IPS DF 6.9 (cell line): ENCODE results near the gene DDX23.
"Not testable (repeated sequence)": the region's sequence is repeated elsewhere in the genome, so short reads cannot be mapped to it uniquely, and the experiment has no call there.

Experiments
- DNase-seq: peaks from one replicate; pipeline ENCODE4 v3.0.0-alpha.2; 2013; ENCODE audit warnings: low read depth, low spot score
- H3K27ac ChIP-seq: one replicate; pipeline ENCODE4 v1.5.1; 2013; ENCODE audit warnings: low read length, control low read depth
- H3K27me3 ChIP-seq: 2 replicates; pipeline ENCODE4 v1.6.1; 2013; ENCODE audit warnings: mild to moderate bottlenecking, low read length; ENCODE audit not compliant: control insufficient read depth, insufficient read depth
- H3K36me3 ChIP-seq: 2 replicates; pipeline ENCODE4 v1.6.1; 2013; ENCODE audit warnings: low read length; ENCODE audit not compliant: control insufficient read depth, insufficient read depth
- H3K4me1 ChIP-seq: 2 replicates; pipeline ENCODE4 v1.6.1; 2013; ENCODE audit warnings: low read length; ENCODE audit not compliant: control insufficient read depth, insufficient read depth
- H3K4me3 ChIP-seq: 2 replicates; pipeline ENCODE4 v1.5.1; 2013; ENCODE audit warnings: mild to moderate bottlenecking, low read length
- H3K9me3 ChIP-seq: 2 replicates; pipeline ENCODE4 v1.6.1; 2013; ENCODE audit warnings: low read length, inconsistent platforms; ENCODE audit not compliant: control insufficient read depth, insufficient read depth
- WGBS: extraction: QIAGEN DNeasy Blood & Tissue Kit; methylation state at CpG from one replicate; pipeline ENCODE4 v1.1.7; 2013; ENCODE audit warnings: mixed read lengths, missing lambda C conversion rate; ENCODE audit not compliant: insufficient read length, insufficient coverage; 5-methylcytosine and 5-hydroxymethylcytosine counted together

Gene DDX23

DNA sequence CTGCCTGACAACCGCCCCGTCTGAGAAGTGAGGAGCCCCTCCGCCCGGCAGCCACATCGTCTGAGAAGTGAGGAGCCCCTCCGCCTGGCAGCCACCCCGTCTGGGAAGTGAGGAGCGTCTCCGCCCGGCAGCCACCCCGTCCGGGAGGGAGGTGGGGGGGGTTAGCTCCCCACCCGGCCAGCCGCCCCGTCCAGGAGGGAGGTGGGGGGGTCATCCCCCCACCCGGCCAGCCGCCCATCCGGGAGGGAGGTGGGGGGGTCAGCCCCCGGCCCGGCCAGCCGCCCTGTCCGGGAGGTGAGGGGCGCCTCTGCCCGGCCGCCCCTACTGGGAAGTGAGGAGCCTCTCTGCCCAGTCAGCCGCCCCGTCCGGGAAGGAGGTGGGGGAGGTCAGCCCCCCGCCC, 9.9 kb downstream of the DDX23 start:
- no CpG with 5 or more reads among the region's 29 CpGs for WGBS
- H3K4me3 ChIP-seq, H3K4me1 ChIP-seq, DNase-seq, H3K9me3 ChIP-seq, H3K27ac ChIP-seq, H3K27me3 ChIP-seq: not testable (repeated sequence)
- H3K36me3 ChIP-seq = peaks cover 39% of the 10 kb centered on the region

DNA sequence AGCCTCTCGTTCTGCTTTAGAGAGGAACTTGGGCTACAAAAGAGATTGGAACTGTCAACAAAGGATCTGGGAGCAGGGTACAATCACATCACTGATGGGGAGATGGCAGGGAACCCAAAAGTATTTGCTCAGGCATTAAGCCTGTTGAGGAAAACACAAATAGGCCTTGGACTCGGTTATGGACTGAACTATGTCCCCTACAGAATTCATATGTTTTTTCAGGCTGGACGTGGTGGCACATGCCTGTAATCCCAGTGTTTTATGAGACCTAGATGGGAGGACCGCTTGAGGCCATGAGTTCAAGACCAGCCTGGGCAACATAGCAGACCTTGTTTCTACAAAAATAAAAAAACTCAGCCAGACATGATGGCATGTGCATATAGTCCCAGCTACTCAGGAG, 13.9 kb downstream of the DDX23 start:
- no peak for DNase-seq
- no peak overlapping the region for H3K27ac ChIP-seq
- no peaks in the 10 kb centered on the region for H3K4me1 ChIP-seq
- peaks cover 44% of the 10 kb centered on the region for H3K36me3 ChIP-seq
- H3K27me3 ChIP-seq = no peaks in the 10 kb centered on the region
- no CpG with 5 or more reads among the region's 4 CpGs for WGBS
- H3K4me3 ChIP-seq = no peak overlapping the region
- H3K9me3 ChIP-seq = no peaks in the 10 kb centered on the region

DNA sequence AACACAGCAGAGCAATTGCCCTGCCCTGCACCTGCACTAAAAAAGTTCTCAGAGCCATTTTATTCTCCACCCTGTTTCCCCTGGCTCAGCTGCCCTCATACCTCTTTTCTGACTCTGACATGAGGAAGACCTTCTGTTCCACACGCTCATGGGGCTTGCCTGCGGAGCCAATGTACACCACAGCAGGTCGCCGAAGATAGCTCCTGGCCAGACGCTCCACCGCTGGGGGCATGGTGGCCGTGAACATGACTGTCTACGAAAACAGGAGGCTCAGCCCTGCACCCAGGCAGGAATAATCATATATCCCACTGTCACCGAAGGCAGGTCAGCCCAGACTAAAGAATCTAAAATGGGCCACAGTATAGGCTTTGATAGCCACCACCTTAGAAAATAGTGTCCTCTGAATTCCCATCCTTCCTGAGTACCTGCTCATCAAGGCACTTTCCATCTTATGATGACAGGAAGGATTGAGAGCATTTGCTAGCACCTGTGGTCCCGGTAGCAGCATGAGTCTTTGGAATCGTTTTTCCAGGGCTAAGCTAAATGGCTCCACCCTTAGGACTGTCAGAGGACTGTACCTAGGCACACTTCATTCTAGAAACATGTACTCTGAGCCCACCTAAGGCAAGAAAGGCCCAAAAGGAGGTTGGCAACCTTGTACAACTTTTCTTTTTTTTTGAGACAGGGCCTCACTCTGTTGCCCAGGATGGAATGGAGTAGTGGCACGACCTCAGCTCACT, 19.5 kb downstream of the DDX23 start:
- H3K9me3 ChIP-seq = no peaks in the 10 kb centered on the region
- H3K27ac ChIP-seq = no peak overlapping the region
- DNase-seq = no peak
- no peak overlapping the region for H3K4me3 ChIP-seq
- no peaks in the 10 kb centered on the region for H3K27me3 ChIP-seq
- H3K4me1 ChIP-seq = no peaks in the 10 kb centered on the region
- no CpG with 5 or more reads among the region's 12 CpGs for WGBS
- H3K36me3 ChIP-seq = peaks cover 57% of the 10 kb centered on the region

DNA sequence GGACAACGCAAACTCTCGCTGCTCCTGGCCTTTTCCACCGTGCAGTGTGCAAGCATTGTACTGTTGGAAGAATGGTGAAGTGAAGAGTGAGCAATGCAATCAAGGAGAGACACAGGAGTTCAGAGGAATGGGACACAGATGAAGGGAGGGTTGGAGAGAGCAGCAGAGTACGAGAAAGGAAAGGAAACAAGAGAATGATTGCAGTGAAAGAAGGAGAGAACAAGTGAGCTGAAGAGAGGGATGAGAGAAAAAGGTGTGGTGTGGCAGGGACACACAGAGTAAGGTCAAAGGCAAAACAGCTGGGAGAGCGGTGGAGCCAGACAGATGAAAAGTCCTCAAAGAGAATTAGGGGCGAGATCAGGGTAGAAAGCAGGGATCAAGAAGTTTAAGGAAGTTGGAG, 20.7 kb downstream of the DDX23 start:
- Histone ChIP-seq H3K9me3 (no peaks in the 10 kb centered on the region), H3K4me1 (no peaks in the 10 kb centered on the region), H3K27ac (no peak overlapping the region), H3K36me3 (peaks cover 56% of the 10 kb centered on the region), H3K27me3 (no peaks in the 10 kb centered on the region), H3K4me3 (no peak overlapping the region)
- no peak for DNase-seq
- no CpG with 5 or more reads among the region's 6 CpGs for WGBS

DNA sequence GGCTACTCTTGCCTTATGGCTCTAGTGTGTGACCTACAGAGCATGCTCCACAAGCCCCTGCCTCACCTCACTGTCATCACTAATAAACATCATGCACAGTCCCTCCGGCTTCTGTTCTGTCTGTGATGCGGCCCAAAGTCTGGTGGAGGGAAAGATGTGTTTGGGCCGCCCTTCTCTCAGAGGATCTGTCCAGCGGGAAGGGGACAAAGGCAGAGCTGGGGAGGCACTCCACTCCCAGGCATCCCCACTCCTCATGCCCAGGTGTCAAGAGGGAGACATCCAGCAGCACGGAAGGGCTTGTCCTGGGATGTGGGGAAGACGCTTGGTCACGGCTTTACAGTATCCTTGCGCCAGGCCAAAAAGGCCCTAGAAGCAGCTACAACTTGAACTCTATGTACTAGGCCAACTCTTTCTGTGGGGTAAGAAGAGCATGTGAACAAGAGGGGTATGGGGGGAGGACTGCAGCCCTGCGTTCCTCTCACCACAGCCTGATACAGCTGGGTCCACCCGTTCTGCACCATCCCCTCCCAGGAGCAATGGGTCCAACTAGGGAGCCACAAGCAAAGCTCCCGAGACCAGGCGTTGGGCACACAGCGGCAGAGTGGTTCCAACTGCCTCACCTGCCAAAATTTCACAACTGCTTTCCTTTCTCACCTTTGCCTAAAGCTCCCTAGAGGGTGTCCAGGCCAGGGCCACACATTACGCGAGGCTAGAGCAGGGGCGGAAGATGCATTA, 23.0 kb downstream of the DDX23 start:
- Histone ChIP-seq H3K27ac (no peak overlapping the region), H3K36me3 (peaks cover 49% of the 10 kb centered on the region)
- WGBS = no CpG with 5 or more reads among the region's 16 CpGs

DNA sequence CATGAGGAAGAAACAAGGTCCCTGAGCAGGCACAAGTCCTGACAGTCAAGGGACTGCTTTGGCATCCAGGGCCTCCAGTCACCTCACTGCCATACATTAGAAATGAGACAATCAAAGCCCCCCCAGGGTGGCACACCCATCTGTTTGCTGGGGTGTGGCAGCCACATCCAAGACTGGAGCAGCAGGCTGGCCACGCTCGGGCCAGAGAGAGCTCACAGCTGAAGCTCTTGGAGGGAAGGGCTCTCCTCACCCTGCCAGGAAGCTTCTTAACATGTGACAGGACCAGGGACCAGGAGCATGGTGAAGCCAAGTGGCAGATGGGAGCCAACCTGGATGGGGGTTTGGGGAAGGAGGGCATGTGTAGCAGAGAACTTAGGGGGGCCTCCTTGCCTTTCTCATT, 23.7 kb downstream of the DDX23 start:
- Histone ChIP-seq H3K9me3 (no peaks in the 10 kb centered on the region), H3K27ac (no peak overlapping the region), H3K36me3 (peaks cover 47% of the 10 kb centered on the region), H3K27me3 (no peaks in the 10 kb centered on the region), H3K4me3 (no peak overlapping the region), H3K4me1 (peaks cover 1% of the 10 kb centered on the region; the same call in 1 of the 2 replicates)
- no peak for DNase-seq
- no CpG with 5 or more reads among the region's 2 CpGs for WGBS

More for the DNA sequence above, 23.0 kb downstream of the DDX23 start:
- H3K4me1 ChIP-seq = peaks cover 1% of the 10 kb centered on the region; the same call in 1 of the 2 replicates
- no peak for DNase-seq
- H3K9me3 ChIP-seq = no peaks in the 10 kb centered on the region
- no peaks in the 10 kb centered on the region for H3K27me3 ChIP-seq
- no peak overlapping the region for H3K4me3 ChIP-seq

DNA sequence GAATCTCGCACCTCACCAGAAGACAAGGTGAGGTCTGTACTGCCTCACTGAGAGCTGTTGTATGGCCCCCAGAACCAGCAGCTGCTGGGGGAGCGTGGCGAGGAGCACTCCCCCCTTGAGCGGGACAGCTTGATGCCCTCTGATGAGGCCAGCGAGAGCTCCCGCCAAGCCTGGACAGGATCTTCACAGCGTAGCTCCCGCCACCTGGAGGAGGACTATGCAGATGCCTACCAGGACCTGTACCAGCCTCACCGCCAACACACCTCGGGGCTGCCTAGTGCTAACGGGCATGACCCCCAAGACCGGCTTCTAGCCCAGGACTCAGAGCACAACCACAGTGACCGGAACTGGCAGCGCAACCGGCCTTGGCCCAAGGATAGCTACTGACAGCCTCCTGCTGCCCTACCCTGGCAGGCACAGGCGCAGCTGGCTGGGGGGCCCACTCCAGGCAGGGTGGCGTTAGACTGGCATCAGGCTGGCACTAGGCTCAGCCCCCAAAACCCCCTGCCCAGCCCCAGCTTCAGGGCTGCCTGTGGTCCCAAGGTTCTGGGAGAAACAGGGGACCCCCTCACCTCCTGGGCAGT, 24.4 kb downstream of the DDX23 start:
- peaks cover 1% of the 10 kb centered on the region; the same call in 1 of the 2 replicates for H3K4me1 ChIP-seq

DNA sequence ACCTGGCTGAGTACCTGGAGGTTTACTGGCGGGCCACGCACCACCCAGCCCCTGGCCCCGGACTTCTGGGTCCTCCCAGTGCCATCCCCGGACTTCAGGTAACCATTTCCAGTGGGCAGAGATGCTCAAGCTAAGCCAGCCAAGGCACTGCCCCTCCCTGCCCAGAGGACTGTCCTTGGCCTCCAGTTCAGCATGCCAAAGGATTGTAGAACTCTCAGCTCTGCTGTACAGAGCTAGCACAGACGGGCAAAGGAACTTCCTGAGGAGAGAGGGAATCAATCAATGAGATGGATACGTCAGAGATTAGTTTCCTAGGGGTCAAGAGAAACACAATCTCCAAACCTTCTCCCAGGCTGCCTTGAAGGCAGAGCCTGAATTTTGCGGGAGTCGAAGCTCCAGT, 24.9 kb downstream of the DDX23 start:
- Histone ChIP-seq H3K4me1 (peaks cover 1% of the 10 kb centered on the region; the same call in 1 of the 2 replicates), H3K4me3 (no peak overlapping the region), H3K9me3 (no peaks in the 10 kb centered on the region), H3K27ac (no peak overlapping the region), H3K36me3 (peaks cover 35% of the 10 kb centered on the region), H3K27me3 (no peaks in the 10 kb centered on the region)
- no CpG with 5 or more reads among the region's 8 CpGs for WGBS
- DNase-seq = no peak

More for the DNA sequence above, 24.4 kb downstream of the DDX23 start:
- DNase-seq = no peak
- no peak overlapping the region for H3K4me3 ChIP-seq
- peaks cover 41% of the 10 kb centered on the region for H3K36me3 ChIP-seq
- no peaks in the 10 kb centered on the region for H3K9me3 ChIP-seq
- no peaks in the 10 kb centered on the region for H3K27me3 ChIP-seq
- whole genome bisulfite sequencing = no CpG with 5 or more reads among the region's 17 CpGs
- no peak overlapping the region for H3K27ac ChIP-seq

DNA sequence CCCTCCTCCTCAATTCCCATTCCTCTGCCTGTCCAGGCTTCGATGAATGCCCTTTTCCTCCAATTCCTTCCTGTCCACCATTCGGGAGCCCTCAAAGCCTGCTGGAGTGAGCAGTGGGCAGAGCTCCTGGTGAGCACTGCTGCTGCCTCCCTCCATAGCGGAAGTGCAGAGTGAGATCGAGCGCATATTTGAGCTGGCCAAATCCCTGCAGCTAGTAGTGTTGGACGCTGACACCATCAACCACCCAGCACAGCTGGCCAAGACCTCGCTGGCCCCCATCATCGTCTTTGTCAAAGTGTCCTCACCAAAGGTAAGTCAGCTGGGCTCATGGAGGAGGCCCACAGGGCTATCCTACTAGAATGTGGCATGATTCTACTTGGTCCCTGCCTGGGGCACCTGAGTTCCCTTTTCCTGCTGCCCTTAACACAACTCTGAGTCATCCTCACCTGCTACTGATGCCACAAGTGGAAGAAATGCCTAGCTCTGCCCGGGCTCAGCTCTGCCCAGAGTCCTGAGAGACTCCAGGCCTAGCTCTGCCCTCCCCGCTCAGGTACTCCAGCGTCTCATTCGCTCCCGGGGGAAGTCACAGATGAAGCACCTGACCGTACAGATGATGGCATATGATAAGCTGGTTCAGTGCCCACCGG, 25.6 kb downstream of the DDX23 start:
- H3K36me3 ChIP-seq = peaks cover 28% of the 10 kb centered on the region
- DNase-seq = no peak
- H3K4me3 ChIP-seq = no peak overlapping the region
- no peak overlapping the region for H3K27ac ChIP-seq
- WGBS = no CpG with 5 or more reads among the region's 15 CpGs
- H3K9me3 ChIP-seq = no peaks in the 10 kb centered on the region
- H3K4me1 ChIP-seq = peaks cover 1% of the 10 kb centered on the region; the same call in 1 of the 2 replicates
- no peaks in the 10 kb centered on the region for H3K27me3 ChIP-seq

DNA sequence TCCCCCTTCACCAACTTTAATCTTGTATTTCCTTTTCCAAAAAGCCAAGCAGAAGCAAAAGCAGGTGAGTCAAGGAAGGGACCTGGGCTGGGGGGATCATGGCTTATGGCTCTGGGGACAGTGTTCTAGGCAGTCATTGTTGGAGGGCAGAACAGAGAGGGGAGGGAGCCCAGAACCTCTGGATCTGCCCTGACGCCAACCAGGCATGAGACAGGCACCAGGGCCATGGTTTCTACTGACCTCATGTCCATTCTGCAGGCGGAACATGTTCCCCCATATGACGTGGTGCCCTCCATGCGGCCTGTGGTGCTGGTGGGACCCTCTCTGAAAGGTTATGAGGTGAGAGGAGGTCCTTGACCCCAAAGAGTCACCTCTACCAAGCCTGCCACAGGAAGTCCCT, 27.1 kb downstream of the DDX23 start:
- Histone ChIP-seq H3K27ac (no peak overlapping the region), H3K4me3 (no peak overlapping the region), H3K9me3 (no peaks in the 10 kb centered on the region), H3K36me3 (peaks cover 18% of the 10 kb centered on the region), H3K4me1 (peaks cover 1% of the 10 kb centered on the region; the same call in 1 of the 2 replicates), H3K27me3 (peaks cover 2% of the 10 kb centered on the region; the same call in 1 of the 2 replicates)
- no peak for DNase-seq
- no CpG with 5 or more reads among the region's 4 CpGs for WGBS
